GM20000 (cell line): ENCODE measurements around the gene C12orf56.
"Not testable (repeated sequence)": the region's sequence is repeated elsewhere in the genome, so short reads cannot be mapped to it uniquely, and the experiment has no call there.

Source experiments
- DNase-seq: peaks from one replicate; pipeline ENCODE4 v3.0.0; 2012; ENCODE audit warnings: low spot score
- CTCF ChIP-seq: IDR thresholded peaks from 2 replicates; pipeline ENCODE4 v1.5.1; 2012; ENCODE audit warnings: mild to moderate bottlenecking, control low read depth; ENCODE audit errors: extremely low read depth, missing control alignments

The C12orf56 gene

GRCh38 chr12:64220046-64220445 lies 170.5 kb downstream of the C12orf56 start:
- DNase-seq, result no peak
- TF ChIP-seq CTCF, result no peak

GRCh38 chr12:64219145-64219544 lies 171.4 kb downstream of the C12orf56 start:
- DNase-seq, result no peak
- TF ChIP-seq CTCF, result no peak

- no peak for TF ChIP-seq CTCF
- DNase-seq, result no peak
These were observed 172.0 kb downstream of the C12orf56 start for GRCh38 chr12:64218597-64218996.

GRCh38 chr12:64217643-64218042 lies 172.9 kb downstream of the C12orf56 start:
- not testable (repeated sequence) for DNase-seq

- DNase-seq, result no peak
- TF ChIP-seq CTCF, result no peak
These were observed 174.3 kb downstream of the C12orf56 start for GRCh38 chr12:64216239-64216638.
